DND-41 (cell line): Measurements from ENCODE around the gene RIMS3.

Experiments
- ATAC-seq: fragments of 200-7000 bp; cut with Tn5 transposase; 3 replicates; pipeline ENCODE4 v1.9.1; 2021; ENCODE audit warnings: low read depth; ENCODE audit not compliant: insufficient read depth
- DNase-seq: peaks from one replicate; pipeline ENCODE4 v3.0.0-alpha.2; 2020
- H2AFZ ChIP-seq: 2 replicates; pipeline ENCODE4 v1.6.0; 2012; ENCODE audit warnings: low read depth, low read length
- H3K27ac ChIP-seq: 2 replicates; pipeline ENCODE4 v1.5.1; 2012; ENCODE audit warnings: low read length, inconsistent platforms
- H3K27me3 ChIP-seq: fragments of 200-600 bp; sonication (generic); 2 replicates; pipeline ENCODE4 v1.6.0; 2012; ENCODE audit warnings: low read length, mild to moderate bottlenecking, inconsistent platforms; ENCODE audit not compliant: insufficient read depth, poor library complexity
- H3K36me3 ChIP-seq: 2 replicates; pipeline ENCODE4 v1.5.1; 2012; ENCODE audit warnings: low read length, inconsistent platforms; ENCODE audit not compliant: insufficient read depth
- H3K4me1 ChIP-seq: 2 replicates; pipeline ENCODE4 v1.5.1; 2012; ENCODE audit warnings: mild to moderate bottlenecking, low read length; ENCODE audit not compliant: insufficient read depth
- H3K4me2 ChIP-seq: 2 replicates; pipeline ENCODE4 v1.6.0; 2012; ENCODE audit warnings: mild to moderate bottlenecking, moderate library complexity, low read length, inconsistent platforms; ENCODE audit not compliant: insufficient read depth
- H3K4me3 ChIP-seq, 2 experiments: fragments of 200-600 bp in 1 of 2; shearing (Covaris generic) in 1 of 2; 2 replicates each; pipeline ENCODE4 v1.5.1; 2012 to 2016; ENCODE audit warnings: inconsistent platforms in 2 of 2, low read length in 2 of 2, mild to moderate bottlenecking in 2 of 2, low read depth in 1 of 2, moderate library complexity in 1 of 2
- H3K79me2 ChIP-seq: 2 replicates; pipeline ENCODE4 v1.6.0; 2012; ENCODE audit warnings: low read length, inconsistent platforms; ENCODE audit not compliant: insufficient read depth
- H3K9ac ChIP-seq: 2 replicates; pipeline ENCODE4 v1.6.0; 2012; ENCODE audit warnings: low read depth, mild to moderate bottlenecking, inconsistent platforms, low read length, moderate library complexity
- H3K9me3 ChIP-seq: 2 replicates; pipeline ENCODE4 v1.5.1; 2012; ENCODE audit warnings: low read length, moderate library complexity, mild to moderate bottlenecking, inconsistent platforms; ENCODE audit not compliant: insufficient read depth, severe bottlenecking
- H4K20me1 ChIP-seq: 2 replicates; pipeline ENCODE4 v1.6.0; 2012; ENCODE audit warnings: low read length; ENCODE audit not compliant: insufficient read depth
- EZH2 ChIP-seq: IDR thresholded peaks from 3 replicates; pipeline ENCODE4 v1.6.1; 2012; ENCODE audit warnings: borderline replicate concordance, low read depth, mild to moderate bottlenecking, moderate library complexity, low read length, inconsistent platforms; ENCODE audit not compliant: severe bottlenecking
- TF ChIP-seq, protein P1 (sequence below): IDR thresholded peaks from 2 replicates; pipeline ENCODE4 v1.5.1; 2012; ENCODE audit warnings: borderline replicate concordance, low read length, moderate library complexity, mild to moderate bottlenecking; ENCODE audit not compliant: poor library complexity, severe bottlenecking; ENCODE audit errors: extremely low read depth

The RIMS3 gene

GRCh38 chr1:40661678-40662077 is 3.8 kb downstream of the RIMS3 start:
- no peaks in the 10 kb centered on the region for H3K36me3 ChIP-seq
- H3K9ac ChIP-seq = no peak overlapping the region
- DNase-seq = no peak
- no peaks in the 10 kb centered on the region for H3K27me3 ChIP-seq
- peak overlapping the region; percentile 94; the same call in 1 of the 2 replicates for H3K27ac ChIP-seq
- TF ChIP-seq, protein P1, sequence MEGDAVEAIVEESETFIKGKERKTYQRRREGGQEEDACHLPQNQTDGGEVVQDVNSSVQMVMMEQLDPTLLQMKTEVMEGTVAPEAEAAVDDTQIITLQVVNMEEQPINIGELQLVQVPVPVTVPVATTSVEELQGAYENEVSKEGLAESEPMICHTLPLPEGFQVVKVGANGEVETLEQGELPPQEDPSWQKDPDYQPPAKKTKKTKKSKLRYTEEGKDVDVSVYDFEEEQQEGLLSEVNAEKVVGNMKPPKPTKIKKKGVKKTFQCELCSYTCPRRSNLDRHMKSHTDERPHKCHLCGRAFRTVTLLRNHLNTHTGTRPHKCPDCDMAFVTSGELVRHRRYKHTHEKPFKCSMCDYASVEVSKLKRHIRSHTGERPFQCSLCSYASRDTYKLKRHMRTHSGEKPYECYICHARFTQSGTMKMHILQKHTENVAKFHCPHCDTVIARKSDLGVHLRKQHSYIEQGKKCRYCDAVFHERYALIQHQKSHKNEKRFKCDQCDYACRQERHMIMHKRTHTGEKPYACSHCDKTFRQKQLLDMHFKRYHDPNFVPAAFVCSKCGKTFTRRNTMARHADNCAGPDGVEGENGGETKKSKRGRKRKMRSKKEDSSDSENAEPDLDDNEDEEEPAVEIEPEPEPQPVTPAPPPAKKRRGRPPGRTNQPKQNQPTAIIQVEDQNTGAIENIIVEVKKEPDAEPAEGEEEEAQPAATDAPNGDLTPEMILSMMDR = no peak
- TF ChIP-seq EZH2 = no peak
- H3K9me3 ChIP-seq = no peaks in the 10 kb centered on the region
- no peak for ATAC-seq
- H3K4me2 ChIP-seq = peak overlapping the region; percentile 95; the same call in 1 of the 2 replicates
- peaks cover 47% of the 10 kb centered on the region for H4K20me1 ChIP-seq
- no peak overlapping the region for H2AFZ ChIP-seq
- peaks cover 54% of the 10 kb centered on the region for H3K4me1 ChIP-seq
- H3K79me2 ChIP-seq = peaks cover 17% of the 10 kb centered on the region
- H3K4me3 ChIP-seq = no peak overlapping the region

- no peaks in the 10 kb centered on the region for H3K9me3 ChIP-seq
- H3K27ac ChIP-seq = no peak overlapping the region
- H3K9ac ChIP-seq = no peak overlapping the region
- DNase-seq (no peak), ATAC-seq (no peak)
- H3K27me3 ChIP-seq = no peaks in the 10 kb centered on the region
- H3K4me3 ChIP-seq = no peak overlapping the region
- H4K20me1 ChIP-seq = peaks cover 49% of the 10 kb centered on the region
- H3K4me1 ChIP-seq = peaks cover 35% of the 10 kb centered on the region
- no peak overlapping the region for H3K4me2 ChIP-seq
- peaks cover 18% of the 10 kb centered on the region for H3K79me2 ChIP-seq
- no peak overlapping the region for H2AFZ ChIP-seq
- TF ChIP-seq, protein P1 = no peak
- no peak for TF ChIP-seq EZH2
- no peaks in the 10 kb centered on the region for H3K36me3 ChIP-seq
These were observed 5.9 kb downstream of the RIMS3 start for GRCh38 chr1:40659649-40659947.

DNA sequence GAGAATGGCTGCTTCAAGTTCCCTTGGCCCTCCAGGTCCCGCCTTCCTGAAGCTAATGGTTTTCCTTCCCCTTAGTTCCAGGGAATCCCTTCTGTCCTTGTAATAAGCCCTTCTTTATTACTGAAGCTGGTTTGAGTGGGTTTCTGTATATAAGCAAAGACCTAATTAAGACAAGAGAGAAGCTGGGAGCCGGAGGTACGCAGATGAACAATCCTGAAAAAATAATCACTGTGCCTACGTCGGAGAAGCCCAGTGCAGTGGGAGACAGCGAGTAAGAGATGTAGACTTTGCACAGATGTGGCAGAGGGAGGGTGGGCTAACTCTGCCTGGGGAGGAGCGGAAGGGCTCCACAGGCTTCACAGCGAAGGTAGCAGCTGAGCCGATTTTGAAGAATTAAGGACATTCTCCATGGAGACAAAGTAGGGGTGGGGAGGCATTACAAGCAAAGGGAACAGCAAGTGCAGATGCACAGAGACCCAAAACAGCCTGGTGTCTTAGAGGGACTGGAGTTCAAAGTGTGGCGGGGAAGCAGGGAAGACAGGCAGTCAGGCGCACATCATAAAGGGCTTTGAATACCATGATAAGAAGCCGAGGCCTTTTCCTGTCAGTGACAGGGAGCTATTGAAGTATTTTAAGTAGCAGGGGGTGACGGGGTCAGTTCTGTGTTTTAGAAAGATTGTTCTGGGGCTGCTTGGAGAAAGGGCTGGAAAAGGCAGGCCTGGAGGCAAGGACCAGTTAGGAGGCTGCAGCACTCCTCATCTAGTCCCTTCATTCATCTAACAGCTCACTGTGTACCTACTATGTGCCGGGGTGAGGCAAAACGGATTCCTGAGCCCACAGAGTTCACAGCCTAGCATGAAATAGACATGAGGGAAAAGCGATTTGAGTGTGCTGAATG is 6.5 kb downstream of the RIMS3 start:
- no peak for TF ChIP-seq EZH2
- TF ChIP-seq, protein P1 = no peak
- Histone ChIP-seq H4K20me1 (peaks cover 52% of the 10 kb centered on the region), H3K9me3 (no peaks in the 10 kb centered on the region), H3K9ac (no peak overlapping the region), H3K27me3 (no peaks in the 10 kb centered on the region), H3K4me3 (no peak overlapping the region), H3K27ac (no peak overlapping the region), H3K36me3 (no peaks in the 10 kb centered on the region), H3K4me2 (no peak overlapping the region), H2AFZ (no peak overlapping the region), H3K79me2 (peaks cover 21% of the 10 kb centered on the region), H3K4me1 (peaks cover 29% of the 10 kb centered on the region)
- DNase-seq = no peak
- ATAC-seq = no peak
